Measurements from ENCODE around the gene PUM2.

DNA sequence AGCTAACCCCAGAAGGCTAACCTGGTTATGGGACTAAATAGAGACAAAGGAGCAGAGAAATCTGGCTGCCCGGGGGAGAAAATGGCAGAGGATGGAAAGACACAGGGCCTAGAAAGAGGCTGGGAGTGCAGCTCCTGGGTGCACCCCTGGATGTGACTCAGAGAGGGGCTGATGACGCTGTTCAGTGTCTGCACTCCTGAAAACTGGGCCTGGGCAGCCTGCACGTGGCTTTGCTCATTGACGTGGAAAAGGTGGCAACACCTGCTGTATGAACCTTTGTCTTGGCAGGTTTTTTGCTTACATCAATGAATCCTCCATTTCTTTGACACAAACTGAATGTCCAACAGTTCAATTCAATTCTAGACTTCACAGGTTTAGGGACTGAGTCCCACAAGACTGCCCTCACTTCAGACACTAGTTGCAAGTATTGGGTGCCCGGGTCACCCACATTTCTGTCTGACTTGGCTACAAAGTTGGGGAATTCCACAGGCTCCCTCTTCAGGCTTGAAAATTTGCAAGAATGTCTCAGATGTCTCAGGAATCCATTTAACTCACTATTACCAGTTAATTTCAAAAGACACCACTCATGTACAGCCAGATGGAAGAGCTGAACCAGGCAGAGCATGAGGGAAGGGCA lies 47.3 kb upstream of the PUM2 start:
- TF ChIP-seq POLR2AphosphoS5 (IDR thresholded peaks at IDR 0.05; ENCODE audit: low read depth, low read length): no peak
- no peak for TF ChIP-seq TAF1 (IDR thresholded peaks at IDR 0.05; ENCODE audit: borderline replicate concordance, low read depth, low read length)

Data from GM12892 (cell line).